HG02852 (cell line): Measurements from ENCODE around the gene MYRF.

Source experiments
- ATAC-seq: cut with Tn5 transposase; IDR thresholded peaks from one replicate; pipeline ENCODE4 v1.9.1; 2021; ENCODE audit warnings: mild to moderate bottlenecking, moderate library complexity; ENCODE audit not compliant: unreplicated experiment

MYRF gene

GRCh38 chr11:61756452-61757212, 4.2 kb downstream of the MYRF start:
- ATAC-seq: no peak

- no peak for ATAC-seq
These were observed 4.9 kb downstream of the MYRF start for GRCh38 chr11:61757213-61757862.

- no peak for ATAC-seq
These were observed 8.5 kb downstream of the MYRF start for GRCh38 chr11:61760946-61761345.

GRCh38 chr11:61761440-61762222, 9.2 kb downstream of the MYRF start:
- no peak for ATAC-seq

GRCh38 chr11:61762223-61762615, 9.8 kb downstream of the MYRF start:
- ATAC-seq: no peak

GRCh38 chr11:61762798-61763197, 10.4 kb downstream of the MYRF start:
- no peak for ATAC-seq

GRCh38 chr11:61763930-61764605, 11.6 kb downstream of the MYRF start:
- no peak for ATAC-seq

GRCh38 chr11:61764606-61765260, 12.3 kb downstream of the MYRF start:
- ATAC-seq: no peak

GRCh38 chr11:61765550-61766253, 13.3 kb downstream of the MYRF start:
- ATAC-seq: no peak

GRCh38 chr11:61766353-61766841, 14.0 kb downstream of the MYRF start:
- no peak for ATAC-seq

- no peak for ATAC-seq
These were observed 16.1 kb downstream of the MYRF start for GRCh38 chr11:61768376-61769076.

- ATAC-seq: no peak
These were observed 16.9 kb downstream of the MYRF start for GRCh38 chr11:61769169-61769920.

GRCh38 chr11:61769946-61770683, 17.7 kb downstream of the MYRF start:
- ATAC-seq: no peak

- ATAC-seq: no peak
These were observed 18.9 kb downstream of the MYRF start for GRCh38 chr11:61771195-61771894.

GRCh38 chr11:61771985-61772455, 19.6 kb downstream of the MYRF start:
- no peak for ATAC-seq

- no peak for ATAC-seq
These were observed 20.9 kb downstream of the MYRF start for GRCh38 chr11:61773356-61773755.

- ATAC-seq: no peak
These were observed 21.4 kb downstream of the MYRF start for GRCh38 chr11:61773809-61774208.
